HG02840 (cell line): ENCODE data around the gene MEGF9.

Experiments used
- ATAC-seq: cut with Tn5 transposase; IDR thresholded peaks from one replicate; pipeline ENCODE4 v1.9.1; 2021; ENCODE audit warnings: mild to moderate bottlenecking, moderate library complexity, moderate number of reproducible peaks; ENCODE audit not compliant: unreplicated experiment, low FRiP score

The MEGF9 gene

GRCh38 chr9:120587328-120587727 lies 126.9 kb downstream of the MEGF9 start:
- no peak for ATAC-seq

DNA sequence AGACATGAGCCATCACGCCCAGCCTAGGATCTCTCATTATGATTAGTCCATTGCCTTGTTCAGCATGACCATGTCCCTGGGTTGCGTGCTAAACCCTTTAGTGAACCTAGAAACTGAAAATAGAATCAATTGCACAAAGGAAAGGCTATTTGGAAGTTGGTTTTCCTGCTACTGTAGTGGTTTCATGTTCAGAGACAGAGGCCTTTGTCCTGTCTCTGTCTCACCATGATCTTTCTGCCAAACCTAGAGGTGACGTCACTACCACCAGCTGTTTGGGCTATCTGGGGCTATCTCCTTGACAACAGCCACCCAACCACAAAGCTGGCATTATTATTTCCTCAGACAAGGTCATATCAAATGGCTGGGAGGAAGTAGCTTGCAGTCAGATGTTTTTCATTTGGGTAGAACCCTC lies 130.3 kb downstream of the MEGF9 start:
- ATAC-seq = no peak

DNA sequence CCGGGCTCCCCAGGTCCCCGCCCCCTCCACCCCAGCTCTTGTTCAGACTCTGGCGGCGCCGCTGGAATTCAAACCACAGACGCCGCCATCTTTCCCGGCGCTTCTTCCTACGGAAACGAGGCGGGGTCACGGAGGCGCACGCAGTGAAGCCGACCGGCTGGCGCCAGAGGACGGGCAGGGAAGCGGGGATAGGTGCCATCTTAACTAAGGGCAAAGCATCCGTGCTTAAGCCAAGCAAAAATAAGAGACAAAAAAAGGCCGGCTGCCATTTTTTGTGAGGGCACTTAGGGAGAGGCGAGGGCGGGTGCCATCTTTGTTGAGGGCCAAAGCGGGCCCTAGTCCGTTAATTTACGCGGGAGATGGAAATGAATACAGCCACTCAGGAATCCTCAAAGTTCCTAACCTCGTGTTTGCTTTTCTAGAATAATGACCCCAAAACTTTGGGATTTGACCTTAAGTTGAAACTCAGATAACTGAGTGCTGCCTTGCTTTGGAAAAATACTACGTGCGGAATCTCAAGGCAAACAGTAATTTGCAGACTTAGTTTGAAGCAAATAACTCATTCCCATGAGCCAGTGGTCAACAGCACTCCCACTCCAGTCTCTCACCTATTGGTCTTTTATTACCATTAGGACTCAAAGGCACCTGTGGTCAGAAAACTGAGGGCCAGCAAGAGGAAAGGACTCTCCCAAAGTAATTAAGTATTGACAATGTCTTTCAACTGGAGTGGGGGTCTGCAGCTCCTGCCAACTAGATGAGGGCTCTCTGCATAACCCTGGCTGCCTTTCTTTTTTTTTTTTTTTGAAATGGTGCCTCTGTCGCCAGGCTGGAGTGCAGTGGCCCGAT lies 134.0 kb downstream of the MEGF9 start, which contains the start of gene CDK5RAP2:
Gene CDK5RAP2, minus strand, starts transcription at position 117 of the 846 bp plus-strand sequence. CDS start 189 bp downstream, outside the sequence.
- peak; percentile 95 for ATAC-seq

DNA sequence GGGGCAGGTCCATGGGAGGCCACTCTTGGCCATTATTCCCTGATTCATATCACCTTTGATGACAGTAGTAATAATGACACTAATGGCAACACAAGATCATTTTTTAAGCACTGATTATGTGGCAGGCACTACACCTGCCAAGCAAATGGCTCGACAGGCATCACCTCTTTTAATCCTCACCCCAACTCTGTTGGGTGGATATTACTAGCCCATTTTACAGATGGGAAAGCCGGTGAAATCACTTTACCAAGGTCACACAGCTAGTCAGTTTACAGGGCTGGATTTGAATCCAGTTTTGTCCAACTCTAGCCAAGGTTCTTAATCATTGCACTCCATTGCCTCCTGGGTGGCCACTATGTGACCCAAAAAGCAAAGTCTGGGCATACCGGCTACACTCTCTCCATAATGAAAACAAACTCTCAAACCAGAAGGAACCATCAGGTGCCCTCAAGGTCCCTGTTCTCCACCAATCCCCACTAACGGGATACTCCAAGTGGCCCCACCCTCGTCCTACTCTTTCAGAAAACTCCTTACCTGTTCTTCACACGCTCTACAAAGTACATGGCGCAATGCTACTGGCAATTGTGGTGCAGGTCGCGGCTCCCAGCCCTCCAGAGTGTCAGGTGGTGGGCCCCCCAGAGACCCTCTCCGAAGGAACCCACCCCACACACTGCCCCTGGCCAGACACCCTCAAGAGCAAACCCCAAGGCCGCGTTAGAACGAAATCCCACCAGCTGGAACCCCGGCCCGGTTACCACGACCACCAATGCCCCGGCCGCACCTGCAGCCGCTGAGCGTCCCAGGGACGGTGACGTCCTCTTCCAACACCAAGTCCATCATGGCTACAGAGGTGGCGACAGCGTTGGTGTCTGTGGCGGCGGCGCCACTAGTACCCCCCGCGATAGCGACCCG lies 134.9 kb downstream of the MEGF9 start:
- ATAC-seq = peak; percentile 40

GRCh38 chr9:120574473-120574872 lies 139.8 kb downstream of the MEGF9 start:
- no peak for ATAC-seq

DNA sequence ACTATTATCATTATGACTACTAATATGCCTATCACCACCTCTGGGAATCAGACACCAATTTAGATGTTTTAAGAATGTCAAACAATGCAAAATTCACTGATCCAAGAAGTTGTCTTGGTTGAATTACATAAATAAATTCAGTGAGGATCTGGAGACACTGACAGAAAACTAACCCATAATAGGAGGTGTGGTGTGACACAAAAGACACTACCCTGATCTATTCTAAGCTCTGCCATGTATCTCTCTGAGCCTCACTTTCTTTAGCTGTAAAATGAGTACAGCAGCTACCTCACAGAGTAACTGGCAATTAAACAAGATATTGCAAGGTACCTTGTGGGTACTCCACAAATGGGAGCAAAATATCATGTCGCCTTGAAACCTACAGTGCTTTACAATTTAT lies 141.8 kb downstream of the MEGF9 start:
- ATAC-seq = no peak

DNA sequence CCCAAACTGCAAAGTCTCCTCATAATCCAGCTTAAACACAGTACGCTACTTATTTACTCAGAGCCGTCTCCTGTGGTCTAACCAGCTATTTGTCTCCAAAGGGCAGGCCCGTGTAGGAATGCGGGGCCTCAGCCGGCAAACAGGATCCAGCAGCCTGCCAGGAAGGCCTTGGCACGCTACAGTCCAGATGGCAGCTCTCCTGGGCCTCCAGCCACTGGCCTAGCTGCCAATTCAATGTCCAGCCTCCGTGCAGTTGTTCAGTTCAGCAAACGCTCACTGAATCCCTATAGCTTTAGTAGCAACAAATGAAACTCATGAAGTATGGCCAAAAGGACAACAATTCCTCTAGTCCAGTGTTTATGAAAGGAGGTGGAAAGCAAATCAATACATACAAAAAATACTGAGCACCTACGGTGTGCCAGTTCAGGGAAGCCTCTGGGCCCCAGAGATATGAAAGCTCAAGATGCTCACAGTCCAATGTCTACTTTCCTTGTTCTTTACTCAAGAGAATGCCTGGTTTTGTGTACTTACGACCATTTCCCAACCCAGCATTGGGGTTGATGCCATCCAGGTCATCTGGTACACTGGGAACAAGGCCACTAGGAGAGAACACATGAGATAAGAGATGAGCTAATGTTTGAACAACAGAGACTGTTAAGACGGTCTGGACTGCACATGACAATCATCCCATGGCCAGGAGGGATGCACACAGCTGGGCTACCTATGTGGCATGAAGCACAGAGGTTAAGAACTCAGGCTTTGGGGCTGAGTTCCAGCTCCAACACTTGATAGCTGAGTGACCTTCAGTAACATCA lies 142.6 kb downstream of the MEGF9 start:
- ATAC-seq = no peak

DNA sequence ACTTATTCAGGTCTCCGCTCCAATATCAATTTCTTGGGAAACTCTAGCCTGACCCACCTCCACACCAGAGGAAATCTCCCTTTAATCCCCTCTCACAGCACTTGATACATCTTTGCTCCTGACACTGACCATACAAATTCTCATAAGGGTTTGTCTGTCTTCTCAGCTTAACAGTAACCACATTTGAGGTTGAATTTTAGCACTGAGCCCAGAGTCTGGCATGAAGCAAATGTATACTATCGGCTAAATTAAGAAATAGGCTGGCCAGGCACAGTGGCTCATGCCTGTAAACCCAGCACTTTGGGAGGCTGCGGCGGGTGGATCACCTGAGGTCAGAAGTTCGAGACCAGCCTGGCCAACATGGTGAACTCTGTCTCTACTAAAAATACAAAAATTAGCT lies 144.0 kb downstream of the MEGF9 start:
- ATAC-seq = no peak

DNA sequence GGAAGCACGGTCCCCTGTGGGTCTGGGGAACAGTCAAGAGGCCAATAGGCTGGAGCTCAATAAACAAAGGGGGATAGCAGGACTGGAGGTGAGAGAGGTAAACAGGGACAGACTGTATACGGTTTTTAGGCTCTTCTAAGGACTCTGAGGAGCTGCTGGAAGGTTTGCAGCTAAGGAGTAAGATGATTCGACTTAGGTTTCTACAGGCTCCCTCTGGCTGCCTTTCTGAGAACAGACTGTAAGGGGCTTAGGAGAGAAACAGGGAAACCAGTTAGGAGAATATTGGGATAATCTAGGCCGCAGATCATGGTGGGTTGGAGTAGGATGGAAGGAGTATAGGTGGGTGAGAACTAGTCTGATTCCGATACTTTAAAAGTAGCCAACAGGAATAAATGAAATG lies 144.7 kb downstream of the MEGF9 start:
- ATAC-seq = no peak

DNA sequence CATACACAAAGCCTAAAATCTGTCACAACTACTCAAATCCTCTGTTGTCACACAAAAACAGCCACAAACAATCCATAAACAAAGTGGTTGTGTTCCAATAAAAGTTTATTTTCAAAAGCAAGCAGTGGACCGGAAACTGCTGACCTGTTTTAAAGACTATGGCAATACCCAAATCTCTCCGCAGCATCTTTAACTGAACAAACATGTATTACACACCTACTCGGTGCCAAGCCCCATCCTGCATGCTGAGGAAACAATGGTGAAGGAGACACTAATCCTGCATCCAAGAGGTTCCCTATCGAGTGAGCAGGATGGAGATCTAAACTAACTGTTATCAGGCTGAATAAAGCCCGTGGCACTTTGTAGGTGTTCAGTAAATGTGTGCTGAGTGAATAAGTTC lies 145.5 kb downstream of the MEGF9 start:
- no peak for ATAC-seq

- ATAC-seq = no peak
Measured at GRCh38 chr9:120567874-120568273, 146.4 kb downstream of the MEGF9 start.

DNA sequence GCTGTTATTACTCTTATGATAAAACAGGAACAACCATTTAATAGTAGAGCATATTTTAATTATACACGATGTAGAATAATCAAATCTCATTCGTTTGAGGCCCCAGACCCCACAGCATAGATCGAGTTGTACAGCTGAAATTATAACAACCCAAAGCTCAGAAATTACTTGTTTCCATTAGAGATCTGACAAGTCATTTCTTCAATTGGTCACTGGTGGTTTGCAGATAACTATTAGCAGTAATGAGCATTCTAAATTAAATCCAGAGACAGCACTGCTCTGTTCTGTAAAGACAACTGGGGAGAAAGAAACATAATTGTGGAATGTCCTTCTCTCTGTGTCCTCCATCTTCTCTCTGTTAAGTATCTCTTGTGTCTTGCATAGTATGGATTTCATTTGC lies 147.2 kb downstream of the MEGF9 start:
- ATAC-seq = no peak

- ATAC-seq = no peak
Measured at GRCh38 chr9:120564589-120564988, 149.7 kb downstream of the MEGF9 start.

DNA sequence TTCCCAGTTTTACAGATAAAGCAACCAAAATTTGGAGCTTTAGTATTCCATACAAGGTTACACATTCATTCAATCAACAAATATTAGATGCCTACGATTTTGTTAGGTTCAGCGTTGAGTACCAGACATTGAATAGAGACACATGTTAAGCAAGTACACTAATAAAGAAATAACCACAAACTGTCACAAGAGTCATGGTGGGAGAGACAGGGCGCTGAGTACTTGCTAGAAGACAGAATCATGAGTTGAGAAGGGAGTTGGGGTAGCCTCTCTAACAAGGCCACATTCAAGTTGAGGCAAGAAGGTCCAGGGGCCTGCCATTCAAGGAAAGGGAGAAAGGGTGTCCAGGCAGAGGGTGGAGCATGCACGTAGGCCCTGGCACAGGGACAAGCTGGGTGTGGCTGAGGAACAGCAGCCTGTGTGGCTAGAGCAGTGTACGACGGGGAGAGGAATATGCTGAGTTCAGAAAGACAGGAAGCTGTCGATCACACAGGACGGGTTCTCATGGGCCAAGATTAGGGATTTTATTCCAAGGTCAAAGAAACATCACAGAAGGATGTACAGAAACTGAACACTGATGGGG lies 151.3 kb downstream of the MEGF9 start:
- no peak for ATAC-seq

GRCh38 chr9:120561709-120562108 lies 152.6 kb downstream of the MEGF9 start:
- ATAC-seq = no peak

DNA sequence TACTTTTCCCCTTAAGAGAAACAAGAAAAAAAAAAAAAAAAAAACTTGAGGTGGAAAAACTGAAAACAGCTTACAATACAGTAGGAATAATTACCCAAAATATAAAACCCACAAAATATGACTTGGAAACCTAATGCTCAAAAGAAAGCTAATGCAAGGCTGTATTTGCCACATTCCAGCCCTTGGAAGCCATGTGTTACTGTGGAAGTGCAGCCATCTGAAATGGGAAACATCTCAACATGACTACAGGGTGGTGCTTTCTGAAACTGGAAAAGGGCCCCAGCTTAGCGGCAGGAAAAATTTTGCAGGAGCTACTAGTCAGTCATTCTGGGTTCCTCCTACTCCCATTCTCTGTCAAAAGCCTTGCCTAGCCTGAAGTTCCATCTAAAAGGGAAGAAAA lies 154.7 kb downstream of the MEGF9 start:
- ATAC-seq = no peak

DNA sequence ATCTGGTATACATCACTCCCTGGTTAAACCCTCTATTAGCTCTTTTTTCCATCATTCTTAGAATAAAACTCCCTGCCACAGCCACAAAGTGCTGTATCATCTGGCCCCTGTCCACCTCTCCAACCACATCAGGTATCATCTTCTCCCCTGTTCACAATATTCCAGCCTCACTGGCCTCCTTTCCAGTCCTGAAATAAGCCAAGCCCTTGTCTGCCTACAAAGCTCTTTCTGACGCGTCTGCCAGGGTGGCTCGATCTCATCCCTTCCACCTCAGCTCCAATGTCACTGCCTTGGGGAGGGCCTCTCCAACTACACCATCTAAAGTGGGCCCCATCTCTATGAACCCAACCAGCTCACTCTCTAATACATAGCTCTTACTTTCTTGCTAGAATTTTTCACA lies 155.8 kb downstream of the MEGF9 start:
- no peak for ATAC-seq

DNA sequence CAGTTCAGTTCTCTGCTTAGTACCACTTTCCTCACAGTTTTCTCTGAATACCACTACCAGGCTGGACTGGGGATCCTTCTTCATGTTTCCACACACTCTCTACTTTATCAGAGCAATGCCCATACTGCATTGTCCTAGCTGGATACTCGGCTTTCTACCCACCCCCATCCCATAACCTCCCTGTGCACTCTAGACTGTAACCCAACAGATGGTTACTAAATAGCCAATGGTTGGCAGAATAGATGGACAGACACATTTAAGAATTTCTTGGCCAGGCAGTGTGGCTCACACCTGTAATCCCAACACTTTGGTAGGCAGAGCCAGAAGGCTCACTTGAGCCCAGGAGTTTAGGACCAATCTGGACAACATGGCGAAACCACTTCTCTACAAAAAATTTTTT lies 157.1 kb downstream of the MEGF9 start:
- no peak for ATAC-seq

DNA sequence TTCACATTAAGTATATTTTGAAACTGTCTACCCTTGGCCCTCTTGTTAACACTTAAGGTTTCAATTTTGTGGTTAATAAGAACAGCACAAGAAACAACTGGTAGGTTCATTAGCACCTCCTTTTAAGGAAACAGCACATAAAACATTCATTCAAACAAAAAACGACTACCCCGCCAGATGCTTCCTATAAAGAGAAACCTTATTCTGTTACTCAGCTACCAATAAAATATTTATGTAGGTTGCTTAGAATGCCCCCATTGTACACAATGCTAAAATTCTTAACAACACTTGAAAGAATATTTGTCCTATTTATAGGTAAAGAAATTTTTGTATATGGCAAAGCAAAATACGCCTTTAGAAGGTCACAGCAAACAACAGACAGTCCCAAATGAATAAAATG lies 157.5 kb downstream of the MEGF9 start:
- ATAC-seq = no peak

DNA sequence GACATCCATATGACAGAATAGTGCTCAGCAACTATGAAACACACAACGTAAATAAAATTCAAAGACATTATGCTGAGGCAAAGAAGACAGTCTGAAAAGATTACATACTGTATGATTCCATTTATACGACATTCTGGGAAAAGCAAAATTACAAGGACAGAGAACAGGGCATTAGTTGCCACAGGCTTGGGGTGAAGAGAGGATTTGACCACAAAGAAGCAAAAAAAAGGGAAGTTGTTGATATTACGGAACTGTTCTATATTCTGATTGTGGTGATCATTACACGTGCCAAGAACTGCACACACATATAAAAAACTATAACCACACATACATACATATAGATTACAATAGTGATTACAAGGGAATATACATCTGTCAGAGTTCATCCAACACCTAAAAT lies 158.4 kb downstream of the MEGF9 start:
- no peak for ATAC-seq
